GM12891 (cell line): ENCODE data around the gene REPIN1.

ENCODE experiments used
- PAX5 ChIP-seq: IDR thresholded peaks from 2 replicates; pipeline ENCODE4 v1.6.1; 2011; ENCODE audit warnings: low read length, moderate library complexity, mild to moderate bottlenecking; ENCODE audit not compliant: insufficient read depth, severe bottlenecking
- POLR2A ChIP-seq: IDR thresholded peaks from 2 replicates; pipeline ENCODE4 v1.6.1; 2011; ENCODE audit warnings: low read depth, low read length, control low read depth
- POLR2AphosphoS5 ChIP-seq: IDR thresholded peaks from 2 replicates; pipeline ENCODE4 v1.6.1; 2011; ENCODE audit warnings: low read depth, low read length, control low read depth
- POU2F2 ChIP-seq: IDR thresholded peaks from 2 replicates; pipeline ENCODE4 v1.6.1; 2011; ENCODE audit warnings: low read depth, mild to moderate bottlenecking, control low read depth, low read length, moderate library complexity
- SPI1 ChIP-seq: IDR thresholded peaks from 2 replicates; pipeline ENCODE4 v1.6.1; 2011; ENCODE audit warnings: low read depth, low read length, control low read depth
- TAF1 ChIP-seq: IDR thresholded peaks from 2 replicates; pipeline ENCODE4 v1.6.1; 2011; ENCODE audit warnings: low read depth, low read length, control low read depth

- 0 out of 2 replicates have a peak, but pooled peaks have one; percentile 24 for TF ChIP-seq POLR2A
- TF ChIP-seq TAF1, result no peak
- no peak for TF ChIP-seq SPI1
- TF ChIP-seq POLR2AphosphoS5, result peak; percentile 55
- no peak for TF ChIP-seq POU2F2
- no peak for TF ChIP-seq PAX5
Measured at GRCh38 chr7:150373049-150373801, 4.6 kb downstream of the REPIN1 start.
